Activated T-cell treated with anti-CD3 and anti-CD28 coated beads, Interleukin-2, amount 50 U/mL, for 24 hours (primary cell): ENCODE data around the gene RBCK1.
A peak's percentile ranks its signal among the peaks of the same experiment; 100 is the strongest.
"Not testable (repeated sequence)": the region's sequence is repeated elsewhere in the genome, so short reads cannot be mapped to it uniquely, and the experiment has no call there.

Experiments used
- DNase-seq: peaks from one replicate; pipeline ENCODE4 v3.0.0-alpha.2; 2020
- H3K27ac Mint-ChIP-seq: 2 replicates; pipeline ENCODE4 v1.8.0; 2020; ENCODE audit warnings: mild to moderate bottlenecking, mixed read lengths
- H3K27me3 Mint-ChIP-seq: 2 replicates; pipeline ENCODE4 v1.8.0; 2020; ENCODE audit warnings: mixed read lengths
- H3K36me3 Mint-ChIP-seq: 2 replicates; pipeline ENCODE4 v1.8.0; 2020; ENCODE audit warnings: low read depth, mixed read lengths
- H3K4me1 Mint-ChIP-seq: 2 replicates; pipeline ENCODE4 v1.8.0; 2020; ENCODE audit warnings: low read depth, mixed read lengths
- H3K4me3 Mint-ChIP-seq: 2 replicates; pipeline ENCODE4 v1.8.0; 2020; ENCODE audit warnings: mild to moderate bottlenecking, moderate library complexity, mixed read lengths
- H3K9me3 Mint-ChIP-seq: 2 replicates; pipeline ENCODE4 v1.8.0; 2020; ENCODE audit warnings: mixed read lengths

The RBCK1 gene

DNA sequence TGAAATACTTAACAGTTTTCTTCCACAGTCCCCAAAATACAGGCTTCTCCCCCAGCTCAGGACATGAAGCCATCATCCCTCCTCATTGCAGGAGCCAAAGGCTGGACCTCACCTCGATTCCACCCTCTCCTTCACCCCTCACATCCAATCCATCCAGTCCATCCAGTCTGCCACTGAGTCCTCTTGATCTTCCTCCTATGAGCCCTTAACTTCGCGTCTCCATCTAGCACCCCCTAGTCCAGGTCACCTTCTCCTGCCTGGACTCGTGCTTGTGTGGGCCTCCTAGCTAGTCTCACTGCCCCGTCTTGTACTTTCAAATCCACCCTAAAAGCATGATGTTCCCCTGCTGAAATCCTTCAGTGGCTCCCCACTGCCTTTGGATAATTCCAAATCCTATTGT lies 24.2 kb upstream of the RBCK1 start:
- H3K4me3 Mint-ChIP-seq, result no peak overlapping the region
- no peak for DNase-seq
- H3K9me3 Mint-ChIP-seq, result no peaks in the 10 kb centered on the region
- H3K27ac Mint-ChIP-seq, result peak overlapping the region; percentile 12
- peaks cover 27% of the 10 kb centered on the region for H3K4me1 Mint-ChIP-seq
- peaks cover 54% of the 10 kb centered on the region for H3K36me3 Mint-ChIP-seq
- no peaks in the 10 kb centered on the region for H3K27me3 Mint-ChIP-seq

DNA sequence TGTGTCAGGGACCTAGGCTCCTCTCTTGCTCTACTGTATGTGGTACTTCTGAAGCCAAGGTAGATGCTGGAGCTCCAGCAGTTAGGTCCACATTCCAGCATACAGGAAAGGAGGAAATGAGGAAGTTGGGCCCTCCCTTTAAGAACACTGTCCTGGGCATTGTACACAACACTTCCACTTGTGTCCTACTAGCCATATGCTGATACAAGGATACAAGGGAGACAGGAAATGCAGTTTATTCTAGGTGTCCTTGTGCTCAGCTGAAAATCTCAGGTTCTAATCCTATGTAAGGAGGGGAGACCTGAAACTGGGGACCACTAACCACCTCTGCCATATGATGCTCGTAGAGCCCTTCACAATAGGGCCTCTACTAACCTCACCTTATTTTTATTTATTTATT lies 23.4 kb upstream of the RBCK1 start:
- Mint-ChIP-seq H3K27me3 (no peaks in the 10 kb centered on the region), H3K4me1 (peaks cover 24% of the 10 kb centered on the region), H3K36me3 (peaks cover 63% of the 10 kb centered on the region), H3K4me3 (no peak overlapping the region), H3K27ac (no peak overlapping the region), H3K9me3 (no peaks in the 10 kb centered on the region)
- DNase-seq, result no peak

DNA sequence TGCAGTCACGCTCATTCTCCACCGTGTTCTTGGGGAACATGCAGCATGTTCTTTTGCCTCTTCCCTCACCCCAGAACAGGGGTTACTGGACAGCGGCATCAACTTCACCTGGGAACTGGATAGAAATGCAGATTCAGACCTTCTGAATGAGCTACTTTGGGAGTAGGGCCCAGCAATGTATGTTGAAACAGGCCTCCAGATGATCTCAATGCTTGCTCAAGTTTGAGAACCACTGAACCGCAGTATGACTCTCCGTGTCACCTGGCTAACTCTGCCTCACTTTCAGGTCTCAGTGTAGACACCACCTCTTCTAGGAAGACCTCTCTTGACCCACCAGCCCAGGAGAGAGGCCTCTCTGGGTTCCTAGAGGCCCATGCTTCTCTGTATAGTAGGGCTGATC lies 22.7 kb upstream of the RBCK1 start:
- no peaks in the 10 kb centered on the region for H3K9me3 Mint-ChIP-seq
- H3K4me1 Mint-ChIP-seq, result peaks cover 21% of the 10 kb centered on the region
- DNase-seq, result no peak
- H3K4me3 Mint-ChIP-seq, result no peak overlapping the region
- H3K27me3 Mint-ChIP-seq, result no peaks in the 10 kb centered on the region
- peaks cover 68% of the 10 kb centered on the region for H3K36me3 Mint-ChIP-seq
- no peak overlapping the region for H3K27ac Mint-ChIP-seq

DNA sequence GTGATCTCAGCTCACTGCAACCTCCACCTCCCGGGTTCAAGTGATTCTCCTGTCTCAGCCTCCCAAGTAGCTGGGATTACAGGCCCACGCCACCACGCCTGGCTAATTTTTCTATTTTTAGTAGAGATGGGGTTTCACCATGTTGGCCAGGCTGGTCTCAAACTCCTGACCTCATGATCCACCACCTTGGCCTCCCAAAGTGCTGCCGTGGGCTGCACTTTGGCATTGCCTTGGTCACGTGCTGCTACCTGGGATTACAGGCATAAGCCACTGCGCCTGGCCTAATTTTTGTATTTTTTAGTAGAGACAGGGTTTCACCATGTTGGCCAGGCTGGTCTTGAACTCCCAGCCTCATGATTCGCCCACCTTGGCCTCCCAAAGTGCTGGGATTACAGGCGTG lies 21.5 kb upstream of the RBCK1 start:
- H3K4me3 Mint-ChIP-seq, H3K9me3 Mint-ChIP-seq, H3K27ac Mint-ChIP-seq, H3K27me3 Mint-ChIP-seq, DNase-seq: not testable (repeated sequence)
- Mint-ChIP-seq H3K4me1 (peaks cover 21% of the 10 kb centered on the region), H3K36me3 (peaks cover 76% of the 10 kb centered on the region)

DNA sequence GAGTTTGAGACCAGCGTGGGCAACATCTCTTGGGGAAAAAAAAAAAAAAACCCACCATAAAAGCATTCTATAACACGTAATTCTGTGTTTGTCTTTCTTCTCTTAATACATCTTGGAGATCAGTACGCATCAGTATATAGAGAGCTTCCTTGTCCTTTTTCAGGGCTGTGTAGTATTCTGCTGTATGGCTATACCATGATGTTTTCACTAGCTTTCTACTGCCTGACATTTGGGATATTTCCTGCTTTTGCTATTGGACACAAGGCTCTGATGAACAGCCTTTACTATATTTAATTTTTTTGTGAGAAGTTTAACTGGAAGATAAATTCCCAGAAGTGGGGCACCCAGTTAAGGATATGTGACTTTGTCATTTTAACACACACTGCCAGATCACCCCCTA lies 20.6 kb upstream of the RBCK1 start:
- Mint-ChIP-seq H3K36me3 (peaks cover 85% of the 10 kb centered on the region), H3K9me3 (no peaks in the 10 kb centered on the region), H3K4me3 (no peak overlapping the region), H3K27ac (no peak overlapping the region), H3K27me3 (no peaks in the 10 kb centered on the region), H3K4me1 (peaks cover 15% of the 10 kb centered on the region)
- DNase-seq, result no peak

DNA sequence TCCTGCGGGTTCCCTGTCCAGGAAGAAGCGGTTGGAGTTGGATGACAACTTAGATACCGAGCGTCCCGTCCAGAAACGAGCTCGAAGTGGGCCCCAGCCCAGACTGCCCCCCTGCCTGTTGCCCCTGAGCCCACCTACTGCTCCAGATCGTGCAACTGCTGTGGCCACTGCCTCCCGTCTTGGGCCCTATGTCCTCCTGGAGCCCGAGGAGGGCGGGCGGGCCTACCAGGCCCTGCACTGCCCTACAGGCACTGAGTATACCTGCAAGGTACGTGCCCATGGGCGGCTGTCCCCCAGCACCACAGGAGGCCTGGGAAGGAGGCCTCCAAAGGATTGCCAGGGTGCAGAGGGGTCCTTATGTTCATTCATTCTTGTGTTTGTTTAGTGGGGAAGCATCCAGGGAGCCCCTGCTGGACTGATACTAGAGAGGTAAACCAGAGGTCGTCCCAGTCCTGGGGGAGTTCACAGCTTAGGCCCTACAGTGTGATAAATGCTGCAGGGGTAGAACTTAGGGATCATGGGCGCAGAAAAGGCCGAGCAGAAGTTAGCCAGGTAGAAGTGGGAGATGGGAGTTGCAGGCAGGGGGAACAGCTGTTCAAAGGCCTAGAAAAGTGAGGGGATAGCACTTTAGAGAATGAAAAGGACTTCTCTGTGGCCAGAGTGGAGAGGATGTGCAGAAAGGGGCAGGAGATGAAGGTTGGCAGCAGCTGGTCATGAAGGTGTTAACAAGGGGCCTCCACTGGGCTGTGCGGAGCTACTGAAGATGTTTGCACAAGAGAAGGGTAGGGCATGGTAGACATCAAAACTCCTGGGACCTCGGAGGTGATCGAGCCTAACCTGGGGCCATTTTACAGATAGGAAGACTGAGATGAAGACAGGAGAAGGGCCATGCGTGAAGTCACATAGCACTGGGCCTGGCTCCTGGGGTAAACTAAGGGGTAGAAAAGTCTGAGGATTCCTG lies 19.8 kb upstream of the RBCK1 start:
- Mint-ChIP-seq H3K36me3 (peaks cover 89% of the 10 kb centered on the region), H3K27ac (no peak overlapping the region), H3K4me1 (peaks cover 7% of the 10 kb centered on the region), H3K4me3 (no peak overlapping the region), H3K27me3 (no peaks in the 10 kb centered on the region), H3K9me3 (no peaks in the 10 kb centered on the region)
- no peak for DNase-seq

DNA sequence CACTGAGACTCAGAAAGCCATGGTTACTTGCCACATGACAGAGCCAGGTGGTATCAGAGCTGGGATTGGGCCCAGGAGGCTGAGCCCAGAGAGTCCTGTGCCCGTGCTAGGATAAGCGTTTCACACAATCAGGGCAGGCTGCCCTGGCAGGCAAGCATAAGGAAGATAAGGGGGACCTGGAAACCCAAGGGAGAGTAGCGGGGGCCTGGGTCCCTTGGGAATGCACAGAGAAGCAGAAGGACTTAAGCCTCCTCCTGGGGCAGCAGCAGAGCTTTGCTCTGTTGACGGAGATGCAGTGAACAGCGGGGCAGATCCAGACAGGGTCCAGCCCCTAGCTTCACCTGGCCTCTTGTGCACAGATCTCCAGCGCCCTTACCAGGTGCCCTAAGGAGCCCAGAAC lies 18.9 kb upstream of the RBCK1 start:
- Mint-ChIP-seq H3K4me1 (no peaks in the 10 kb centered on the region), H3K27ac (no peak overlapping the region), H3K36me3 (peaks cover 91% of the 10 kb centered on the region), H3K4me3 (no peak overlapping the region), H3K9me3 (no peaks in the 10 kb centered on the region), H3K27me3 (no peaks in the 10 kb centered on the region)
- DNase-seq, result no peak

DNA sequence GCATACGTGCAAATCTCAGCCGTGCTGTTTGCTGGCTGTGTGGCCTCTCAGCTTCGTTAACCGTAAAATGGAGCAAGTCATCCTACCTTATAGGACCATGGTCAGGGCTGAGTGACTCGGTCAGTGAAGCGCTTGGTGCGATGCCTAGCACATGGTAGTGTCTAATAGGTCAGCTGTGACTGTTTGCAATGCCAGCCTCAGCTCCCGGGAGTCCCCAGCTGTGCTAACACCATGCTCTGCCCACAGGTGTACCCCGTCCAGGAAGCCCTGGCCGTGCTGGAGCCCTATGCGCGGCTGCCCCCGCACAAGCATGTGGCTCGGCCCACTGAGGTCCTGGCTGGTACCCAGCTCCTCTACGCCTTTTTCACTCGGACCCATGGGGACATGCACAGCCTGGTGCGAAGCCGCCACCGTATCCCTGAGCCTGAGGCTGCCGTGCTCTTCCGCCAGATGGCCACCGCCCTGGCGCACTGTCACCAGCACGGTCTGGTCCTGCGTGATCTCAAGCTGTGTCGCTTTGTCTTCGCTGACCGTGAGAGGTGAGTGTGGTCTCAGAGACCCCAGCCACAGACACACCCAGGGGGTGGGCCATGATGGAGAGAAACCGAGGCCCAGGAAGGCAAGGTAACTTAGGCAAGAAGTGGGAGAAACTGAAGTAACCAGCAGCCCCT lies 16.9 kb upstream of the RBCK1 start:
- Mint-ChIP-seq H3K4me3 (no peak overlapping the region), H3K27me3 (no peaks in the 10 kb centered on the region), H3K4me1 (no peaks in the 10 kb centered on the region), H3K27ac (no peak overlapping the region), H3K9me3 (no peaks in the 10 kb centered on the region), H3K36me3 (peaks cover 98% of the 10 kb centered on the region)
- no peak for DNase-seq

DNA sequence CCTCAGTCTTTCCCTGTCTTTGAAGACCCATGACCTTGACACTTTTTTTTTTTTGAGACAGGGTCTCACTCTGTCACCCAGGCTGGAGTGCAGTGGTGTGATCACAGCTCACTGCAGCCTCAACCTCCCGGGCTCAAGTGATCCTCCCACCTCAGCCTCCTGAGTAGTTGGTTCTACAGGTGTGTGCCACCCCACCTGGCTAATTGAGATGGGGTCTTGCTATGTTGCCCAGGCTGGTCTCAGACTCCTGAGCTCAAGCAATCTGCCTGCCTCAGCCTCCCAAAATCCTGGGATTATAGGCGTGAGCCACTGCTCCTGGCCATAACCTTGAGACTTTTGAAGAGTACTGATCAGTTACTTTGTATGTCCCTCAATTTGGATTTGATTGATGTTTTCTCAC lies 14.8 kb upstream of the RBCK1 start:
- not testable (repeated sequence) for H3K27ac Mint-ChIP-seq, DNase-seq, H3K27me3 Mint-ChIP-seq, H3K4me1 Mint-ChIP-seq, H3K9me3 Mint-ChIP-seq, H3K4me3 Mint-ChIP-seq
- H3K36me3 Mint-ChIP-seq, result peaks cover 97% of the 10 kb centered on the region

DNA sequence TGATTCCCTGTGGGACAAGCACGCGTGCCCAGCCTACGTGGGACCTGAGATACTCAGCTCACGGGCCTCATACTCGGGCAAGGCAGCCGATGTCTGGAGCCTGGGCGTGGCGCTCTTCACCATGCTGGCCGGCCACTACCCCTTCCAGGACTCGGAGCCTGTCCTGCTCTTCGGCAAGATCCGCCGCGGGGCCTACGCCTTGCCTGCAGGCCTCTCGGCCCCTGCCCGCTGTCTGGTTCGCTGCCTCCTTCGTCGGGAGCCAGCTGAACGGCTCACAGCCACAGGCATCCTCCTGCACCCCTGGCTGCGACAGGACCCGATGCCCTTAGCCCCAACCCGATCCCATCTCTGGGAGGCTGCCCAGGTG lies 11.9 kb upstream of the RBCK1 start:
- no peak overlapping the region for H3K4me3 Mint-ChIP-seq
- no peaks in the 10 kb centered on the region for H3K9me3 Mint-ChIP-seq
- peaks cover 2% of the 10 kb centered on the region for H3K4me1 Mint-ChIP-seq

DNA sequence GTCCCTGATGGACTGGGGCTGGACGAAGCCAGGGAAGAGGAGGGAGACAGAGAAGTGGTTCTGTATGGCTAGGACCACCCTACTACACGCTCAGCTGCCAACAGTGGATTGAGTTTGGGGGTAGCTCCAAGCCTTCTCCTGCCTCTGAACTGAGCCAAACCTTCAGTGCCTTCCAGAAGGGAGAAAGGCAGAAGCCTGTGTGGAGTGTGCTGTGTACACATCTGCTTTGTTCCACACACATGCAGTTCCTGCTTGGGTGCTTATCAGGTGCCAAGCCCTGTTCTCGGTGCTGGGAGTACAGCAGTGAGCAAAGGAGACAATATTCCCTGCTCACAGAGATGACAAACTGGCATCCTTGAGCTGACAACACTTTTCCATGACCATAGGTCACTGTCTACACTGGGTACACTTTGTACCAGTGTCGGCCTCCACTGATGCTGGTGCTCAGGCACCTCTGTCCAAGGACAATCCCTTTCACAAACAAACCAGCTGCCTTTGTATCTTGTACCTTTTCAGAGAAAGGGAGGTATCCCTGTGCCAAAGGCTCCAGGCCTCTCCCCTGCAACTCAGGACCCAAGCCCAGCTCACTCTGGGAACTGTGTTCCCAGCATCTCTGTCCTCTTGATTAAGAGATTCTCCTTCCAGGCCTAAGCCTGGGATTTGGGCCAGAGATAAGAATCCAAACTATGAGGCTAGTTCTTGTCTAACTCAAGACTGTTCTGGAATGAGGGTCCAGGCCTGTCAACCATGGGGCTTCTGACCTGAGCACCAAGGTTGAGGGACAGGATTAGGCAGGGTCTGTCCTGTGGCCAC lies 11.3 kb upstream of the RBCK1 start:
- Mint-ChIP-seq H3K27me3 (no peaks in the 10 kb centered on the region), H3K9me3 (no peaks in the 10 kb centered on the region), H3K27ac (peak overlapping the region; percentile 29), H3K4me1 (peaks cover 5% of the 10 kb centered on the region), H3K36me3 (peaks cover 67% of the 10 kb centered on the region), H3K4me3 (no peak overlapping the region)
- no peak for DNase-seq

More for the DNA sequence above, 11.9 kb upstream of the RBCK1 start:
- DNase-seq, result no peak
- Mint-ChIP-seq H3K27ac (no peak overlapping the region), H3K36me3 (peaks cover 73% of the 10 kb centered on the region), H3K27me3 (no peaks in the 10 kb centered on the region)

DNA sequence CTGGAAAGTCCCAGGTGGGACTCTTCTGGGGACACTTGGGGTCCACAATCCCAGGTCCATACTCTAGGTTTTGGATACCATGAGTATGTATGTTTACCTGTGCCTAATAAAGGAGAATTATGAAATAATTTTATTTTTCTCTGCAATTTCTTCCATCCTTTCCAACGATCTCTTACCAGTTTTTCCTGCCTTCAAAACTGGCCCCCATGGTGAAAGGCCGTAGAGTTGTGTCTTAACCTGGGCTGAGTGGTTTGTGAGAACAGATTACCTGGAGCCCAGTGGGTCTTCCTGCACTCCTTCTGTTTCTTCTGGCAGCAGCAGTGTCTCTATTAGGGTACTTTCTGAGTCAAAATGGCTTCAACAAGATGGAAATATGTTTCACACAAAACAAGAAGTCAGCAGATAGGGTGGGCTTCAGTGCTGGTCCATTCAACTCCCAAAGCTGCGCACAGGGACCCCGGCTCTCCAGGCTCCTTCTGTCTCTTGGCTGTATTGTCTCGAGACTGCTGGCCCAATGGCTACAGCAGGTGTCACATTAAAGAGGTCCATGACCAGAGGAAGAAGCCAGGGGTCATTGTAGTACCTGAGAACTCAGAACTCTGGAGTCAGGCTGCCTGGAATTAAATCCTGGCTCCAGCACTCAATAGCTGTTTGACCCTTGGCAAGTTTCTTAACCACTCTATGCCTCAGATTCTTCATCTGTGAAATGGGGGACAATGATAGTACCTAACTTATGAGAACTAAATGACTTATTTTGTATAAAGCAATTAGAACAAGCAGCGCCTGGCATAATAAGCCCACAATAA lies 10.5 kb upstream of the RBCK1 start:
- Mint-ChIP-seq H3K4me1 (peaks cover 9% of the 10 kb centered on the region), H3K27me3 (no peaks in the 10 kb centered on the region), H3K27ac (no peak overlapping the region), H3K4me3 (no peak overlapping the region), H3K9me3 (no peaks in the 10 kb centered on the region), H3K36me3 (peaks cover 59% of the 10 kb centered on the region)
- DNase-seq, result no peak

DNA sequence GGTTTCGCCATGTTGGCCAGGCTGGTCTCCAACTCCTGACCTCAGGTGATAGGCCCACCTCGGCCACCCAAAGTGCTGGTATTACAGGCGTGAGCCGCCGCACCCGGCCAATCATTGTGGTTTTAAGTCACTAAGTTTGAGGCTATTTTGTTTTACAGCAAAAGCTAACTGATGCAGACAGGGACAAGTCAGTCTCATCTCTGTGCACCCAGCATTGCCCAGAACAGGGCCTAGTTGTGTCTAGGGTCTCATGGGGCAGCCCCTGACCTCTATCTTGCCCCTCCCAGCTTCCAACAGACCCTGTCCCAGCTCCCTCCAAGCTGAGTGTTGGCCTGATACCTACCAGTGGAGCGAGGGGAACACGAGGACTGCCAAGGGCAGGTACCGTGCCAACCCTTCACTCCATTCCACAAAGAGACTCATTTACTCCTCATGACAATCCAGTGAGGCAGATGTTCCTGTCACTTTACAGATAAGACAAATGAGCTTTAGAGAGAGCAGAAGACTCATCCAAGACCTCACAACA lies 8.9 kb upstream of the RBCK1 start:
- Mint-ChIP-seq H3K27ac (no peak overlapping the region), H3K4me1 (peaks cover 12% of the 10 kb centered on the region), H3K9me3 (no peaks in the 10 kb centered on the region), H3K36me3 (peaks cover 43% of the 10 kb centered on the region), H3K27me3 (no peaks in the 10 kb centered on the region), H3K4me3 (no peak overlapping the region)
- DNase-seq, result no peak

DNA sequence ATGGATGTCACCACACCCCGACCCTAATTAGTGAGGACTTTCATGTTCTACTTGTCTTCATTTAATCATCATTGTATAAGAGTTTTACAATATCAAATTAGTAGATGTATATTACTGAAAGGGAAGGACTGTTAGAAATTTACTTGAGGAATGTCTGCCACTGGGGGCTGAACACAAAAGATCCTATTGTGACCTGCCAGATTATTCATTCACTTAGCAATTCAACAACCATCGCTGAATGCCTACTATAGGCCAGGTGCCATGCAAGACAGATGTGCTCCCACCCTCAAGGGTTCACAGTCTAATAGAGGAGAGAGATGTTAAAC lies 8.0 kb upstream of the RBCK1 start:
- no peaks in the 10 kb centered on the region for H3K27me3 Mint-ChIP-seq
- H3K4me3 Mint-ChIP-seq, result no peak overlapping the region
- H3K9me3 Mint-ChIP-seq, result no peaks in the 10 kb centered on the region
- no peak overlapping the region for H3K27ac Mint-ChIP-seq
- no peak for DNase-seq
- peaks cover 12% of the 10 kb centered on the region for H3K4me1 Mint-ChIP-seq
- H3K36me3 Mint-ChIP-seq, result peaks cover 35% of the 10 kb centered on the region
